AG10803 (cell line): Measurements from ENCODE around the gene FAR1.

Source experiments
- DNase-seq: peaks from one replicate; pipeline ENCODE4 v3.0.0; 2010; ENCODE audit warnings: low read depth
- H3K4me3 ChIP-seq: 2 replicates; pipeline ENCODE4 v1.5.1; 2011; ENCODE audit warnings: mild to moderate bottlenecking, low read length, control low read depth
- TF ChIP-seq, protein P1 (sequence below): conservative IDR thresholded peaks from 2 replicates; pipeline ENCODE4 v1.5.1; 2011; ENCODE audit warnings: mild to moderate bottlenecking, low read length, control low read depth, inconsistent platforms

FAR1 gene

GRCh38 chr11:13775471-13775870 lies 107.0 kb downstream of the FAR1 start:
- H3K4me3 ChIP-seq = no peak overlapping the region
- no peak for DNase-seq
- TF ChIP-seq, protein P1, sequence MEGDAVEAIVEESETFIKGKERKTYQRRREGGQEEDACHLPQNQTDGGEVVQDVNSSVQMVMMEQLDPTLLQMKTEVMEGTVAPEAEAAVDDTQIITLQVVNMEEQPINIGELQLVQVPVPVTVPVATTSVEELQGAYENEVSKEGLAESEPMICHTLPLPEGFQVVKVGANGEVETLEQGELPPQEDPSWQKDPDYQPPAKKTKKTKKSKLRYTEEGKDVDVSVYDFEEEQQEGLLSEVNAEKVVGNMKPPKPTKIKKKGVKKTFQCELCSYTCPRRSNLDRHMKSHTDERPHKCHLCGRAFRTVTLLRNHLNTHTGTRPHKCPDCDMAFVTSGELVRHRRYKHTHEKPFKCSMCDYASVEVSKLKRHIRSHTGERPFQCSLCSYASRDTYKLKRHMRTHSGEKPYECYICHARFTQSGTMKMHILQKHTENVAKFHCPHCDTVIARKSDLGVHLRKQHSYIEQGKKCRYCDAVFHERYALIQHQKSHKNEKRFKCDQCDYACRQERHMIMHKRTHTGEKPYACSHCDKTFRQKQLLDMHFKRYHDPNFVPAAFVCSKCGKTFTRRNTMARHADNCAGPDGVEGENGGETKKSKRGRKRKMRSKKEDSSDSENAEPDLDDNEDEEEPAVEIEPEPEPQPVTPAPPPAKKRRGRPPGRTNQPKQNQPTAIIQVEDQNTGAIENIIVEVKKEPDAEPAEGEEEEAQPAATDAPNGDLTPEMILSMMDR = no peak

- no peak for DNase-seq
- TF ChIP-seq, protein P1 = peak; percentile 21
- no peak overlapping the region for H3K4me3 ChIP-seq
These were observed 107.8 kb downstream of the FAR1 start for GRCh38 chr11:13776134-13776815.

DNA sequence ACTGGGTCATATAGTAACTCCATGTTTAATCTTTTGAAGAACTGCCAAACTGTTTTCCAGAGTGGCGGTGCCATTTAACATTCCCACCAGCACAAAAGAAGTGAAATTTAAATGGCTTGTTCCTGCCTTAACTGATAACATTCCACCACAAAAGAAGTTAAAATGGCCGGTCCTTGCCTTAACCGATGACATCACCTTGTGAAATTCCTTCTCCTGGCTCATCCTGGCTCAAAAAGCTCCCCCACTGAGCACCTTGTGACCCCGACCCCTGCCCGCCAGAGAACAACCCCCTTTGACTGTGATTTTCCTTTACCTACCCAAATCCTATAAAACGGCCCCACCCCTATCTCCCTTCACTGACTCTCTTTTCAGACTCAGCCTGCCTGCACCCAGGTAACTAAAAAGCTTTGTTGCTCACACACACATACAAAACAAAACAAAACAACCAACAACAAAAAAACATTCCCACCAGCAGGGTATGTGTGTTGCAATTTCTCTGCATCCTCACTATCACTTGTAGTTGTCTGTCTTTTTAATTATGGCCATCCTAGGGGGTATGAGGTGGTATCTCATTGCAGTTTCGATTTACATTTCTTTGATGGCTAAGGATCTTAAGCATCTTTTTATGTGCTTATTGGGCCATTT lies 109.0 kb downstream of the FAR1 start:
- no peak for DNase-seq
- TF ChIP-seq, protein P1 = no peak
- no peak overlapping the region for H3K4me3 ChIP-seq

GRCh38 chr11:13778345-13778744 lies 109.9 kb downstream of the FAR1 start:
- H3K4me3 ChIP-seq = no peak overlapping the region
- TF ChIP-seq, protein P1 = no peak
- no peak for DNase-seq

GRCh38 chr11:13781153-13781552 lies 112.7 kb downstream of the FAR1 start:
- no peak overlapping the region for H3K4me3 ChIP-seq
- TF ChIP-seq, protein P1 = no peak
- no peak for DNase-seq
